MCF 10A (cell line): Measurements from ENCODE around the gene METTL16. TPM values are rescaled to one million over a fixed set of nuclear protein-coding genes. Genes with fewer than 3 reads are reported as not detected.

Experiments used
- BruUV-seq: library from RNA; stranded (reverse); fragments of 400-500 nt; replicated peaks from 2 replicates; lab custom pipeline; 2021; lab: Mats Ljungman, UMichigan
- CTCF ChIA-PET: fragments of 300-600 bp; sonication (Branson Sonifier 250); formaldehyde crosslinking; extraction: SDS; loops from one replicate; lab custom pipeline; 2021; ENCODE audit warnings: antibody characterized with exemption, inconsistent platforms; lab: Yijun Ruan, JAX
- POLR2A ChIA-PET: fragments of 300-600, 350-650 bp; sonication (Branson Sonifier 250); formaldehyde crosslinking; extraction: SDS; loops from one replicate; lab custom pipeline; 2020; ENCODE audit warnings: antibody characterized with exemption, inconsistent platforms; lab: Yijun Ruan, JAX
- DNase-seq: peaks from one replicate; pipeline ENCODE4 v3.0.0-alpha.2; 2018; ENCODE audit not compliant: unreplicated experiment
- H3K27ac Mint-ChIP-seq: one replicate; pipeline ENCODE4 v1.8.0; 2022; ENCODE audit warnings: mild to moderate bottlenecking, low read depth, mixed read lengths; ENCODE audit not compliant: unreplicated experiment
- H3K27me3 Mint-ChIP-seq: one replicate; pipeline ENCODE4 v1.8.0; 2022; ENCODE audit warnings: mixed read lengths; ENCODE audit not compliant: insufficient read depth, unreplicated experiment
- H3K36me3 Mint-ChIP-seq: one replicate; pipeline ENCODE4 v1.8.0; 2022; ENCODE audit warnings: mild to moderate bottlenecking, moderate library complexity, mixed read lengths; ENCODE audit not compliant: insufficient read depth, unreplicated experiment
- H3K4me1 Mint-ChIP-seq: one replicate; pipeline ENCODE4 v1.8.0; 2022; ENCODE audit warnings: mixed read lengths; ENCODE audit not compliant: insufficient read depth, unreplicated experiment
- H3K4me3 Mint-ChIP-seq: one replicate; pipeline ENCODE4 v1.8.0; 2022; ENCODE audit warnings: mild to moderate bottlenecking, moderate library complexity, mixed read lengths; ENCODE audit not compliant: unreplicated experiment
- H3K9me3 Mint-ChIP-seq: one replicate; pipeline ENCODE4 v1.8.0; 2022; ENCODE audit warnings: mixed read lengths; ENCODE audit not compliant: unreplicated experiment
- CTCF ChIP-seq: fragments of 200-600 bp; IDR thresholded peaks from one replicate; pipeline ENCODE4 v1.8.0; 2022; ENCODE audit warnings: antibody characterized with exemption, mild to moderate bottlenecking; ENCODE audit not compliant: unreplicated experiment
- intact Hi-C: fragments of 100-400 bp; cut with micrococcal nuclease; formaldehyde crosslinking; loops from 2 replicates; pipeline ENCODE4 v1.14.1; 2022
- total RNA-seq: library from RNA; stranded (reverse); gene quantifications from 2 replicates; pipeline ENCODE4 v1.2.3, GENCODE V29; 2022

METTL16 gene
- total RNA-seq, 1 experiment from 2014 or later = 41.4 TPM

GRCh38 chr17:2384439-2385127, 127.1 kb downstream of the METTL16 start:
- DNase-seq = no peak
- Mint-ChIP-seq H3K27ac (no peak overlapping the region), H3K36me3 (peaks cover 72% of the 10 kb centered on the region), H3K27me3 (no peaks in the 10 kb centered on the region), H3K9me3 (no peaks in the 10 kb centered on the region), H3K4me1 (no peaks in the 10 kb centered on the region), H3K4me3 (no peak overlapping the region)
- no TSS peak for BruUV-seq
- CTCF ChIA-PET = interaction anchor here (0.6 to 13.6 kb wide), 7 partner anchors 8 to 293 kb away, joined by 3 to 309 read pairs (median 3); no protein-coding TSS in a partner anchor
- POLR2A ChIA-PET = interaction anchor here (1.8 to 4.5 kb wide), 3 partner anchors 8 to 32 kb away, joined by 6 to 61 read pairs (median 27); no protein-coding TSS in a partner anchor
- TF ChIP-seq CTCF = no peak
- intact Hi-C loops = no loop called here

GRCh38 chr17:2383628-2384167, 128.0 kb downstream of the METTL16 start:
- no peak overlapping the region for H3K27ac Mint-ChIP-seq
- H3K27me3 Mint-ChIP-seq = no peaks in the 10 kb centered on the region
- no peaks in the 10 kb centered on the region for H3K4me1 Mint-ChIP-seq
- intact Hi-C loops = no loop called here
- no peak overlapping the region for H3K4me3 Mint-ChIP-seq
- POLR2A ChIA-PET = interaction anchor here (1.3 to 4.5 kb wide), 11 partner anchors 9 to 47 kb away, joined by 4 to 61 read pairs (median 10); partner anchors contain the start of gene TSR1
- no TSS peak for BruUV-seq
- DNase-seq = no peak
- no peaks in the 10 kb centered on the region for H3K9me3 Mint-ChIP-seq
- CTCF ChIA-PET = interaction anchor here (0.5 to 13.6 kb wide), 13 partner anchors 9 to 1474 kb away, joined by 3 to 309 read pairs (median 8); no protein-coding TSS in a partner anchor
- H3K36me3 Mint-ChIP-seq = peaks cover 71% of the 10 kb centered on the region
- no peak for TF ChIP-seq CTCF

- no peak for TF ChIP-seq CTCF
- CTCF ChIA-PET = interaction anchor here (0.6 to 13.6 kb wide), 11 partner anchors 11 to 1464 kb away, joined by 3 to 309 read pairs (median 8); no protein-coding TSS in a partner anchor
- Mint-ChIP-seq H3K4me1 (no peaks in the 10 kb centered on the region), H3K36me3 (peaks cover 83% of the 10 kb centered on the region), H3K27me3 (no peaks in the 10 kb centered on the region), H3K27ac (no peak overlapping the region), H3K4me3 (no peak overlapping the region), H3K9me3 (no peaks in the 10 kb centered on the region)
- no peak for DNase-seq
- no TSS peak for BruUV-seq
- POLR2A ChIA-PET = interaction anchor here (0.7 to 4.5 kb wide), 9 partner anchors 12 to 227 kb away, joined by 3 to 61 read pairs (median 4); no protein-coding TSS in a partner anchor
- intact Hi-C loops = no loop called here
These were observed 130.6 kb downstream of the METTL16 start for GRCh38 chr17:2380950-2381649.
